ENCODE results near the gene GPX4. TPM values are rescaled to one million over a fixed set of nuclear protein-coding genes. Genes with fewer than 3 reads are reported as not detected.
A peak's percentile ranks its signal among the peaks of the same experiment; 100 is the strongest.

GPX4 gene
- total and polyA plus RNA-seq, 2 of the 13 experiments (the other 11 are each of a cell fraction or from before 2014, with no cell fraction given): 535 to 613 TPM

DNA sequence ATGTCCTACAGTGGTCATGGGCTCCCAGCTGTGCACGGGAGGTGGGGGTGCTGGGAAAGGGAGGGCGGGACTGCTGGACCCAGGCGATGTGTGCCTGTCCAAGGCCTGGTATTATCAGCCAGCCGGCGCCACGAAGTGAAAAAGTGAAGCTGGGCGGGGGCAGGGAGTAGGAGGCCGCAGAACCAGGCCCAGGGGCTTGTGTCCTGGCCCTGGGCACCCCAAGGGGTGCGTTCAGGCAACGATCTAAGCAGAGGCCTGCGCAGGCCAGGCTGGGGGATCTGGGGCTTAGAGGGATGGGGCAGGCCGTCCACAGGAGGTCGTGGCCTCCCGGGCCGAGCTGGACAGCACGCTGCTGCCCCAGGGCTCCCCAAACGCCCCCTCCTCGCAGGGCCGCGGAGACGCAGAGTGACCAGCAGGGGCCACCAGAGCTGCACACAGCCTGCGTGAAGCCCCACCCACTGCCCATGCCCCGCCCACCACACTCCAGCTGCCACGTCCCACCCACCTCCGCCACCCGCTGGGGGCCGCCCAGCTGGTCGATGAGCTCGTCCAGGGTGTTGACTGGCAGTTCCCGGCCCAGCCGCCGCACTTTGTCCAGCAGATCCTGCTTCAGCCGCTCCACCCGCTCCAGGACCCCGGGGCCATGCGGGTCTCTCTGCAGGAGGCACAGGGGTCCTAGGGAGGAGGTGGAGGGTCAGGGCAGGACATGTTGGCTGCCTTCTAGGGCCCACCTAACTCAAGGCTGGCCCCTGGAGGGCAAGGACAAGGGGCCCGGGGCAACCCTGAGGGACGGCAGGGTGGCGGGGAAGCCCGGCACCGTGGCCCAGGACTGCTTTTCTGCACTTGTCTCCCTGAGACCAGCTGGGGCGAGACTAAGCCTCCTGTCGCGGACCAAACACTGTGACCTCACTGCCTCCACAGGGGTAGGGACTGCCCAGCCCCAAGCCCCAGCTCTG is 9.5 kb downstream of the GPX4 start (continued):
- TF ChIP-seq, protein P1, sequence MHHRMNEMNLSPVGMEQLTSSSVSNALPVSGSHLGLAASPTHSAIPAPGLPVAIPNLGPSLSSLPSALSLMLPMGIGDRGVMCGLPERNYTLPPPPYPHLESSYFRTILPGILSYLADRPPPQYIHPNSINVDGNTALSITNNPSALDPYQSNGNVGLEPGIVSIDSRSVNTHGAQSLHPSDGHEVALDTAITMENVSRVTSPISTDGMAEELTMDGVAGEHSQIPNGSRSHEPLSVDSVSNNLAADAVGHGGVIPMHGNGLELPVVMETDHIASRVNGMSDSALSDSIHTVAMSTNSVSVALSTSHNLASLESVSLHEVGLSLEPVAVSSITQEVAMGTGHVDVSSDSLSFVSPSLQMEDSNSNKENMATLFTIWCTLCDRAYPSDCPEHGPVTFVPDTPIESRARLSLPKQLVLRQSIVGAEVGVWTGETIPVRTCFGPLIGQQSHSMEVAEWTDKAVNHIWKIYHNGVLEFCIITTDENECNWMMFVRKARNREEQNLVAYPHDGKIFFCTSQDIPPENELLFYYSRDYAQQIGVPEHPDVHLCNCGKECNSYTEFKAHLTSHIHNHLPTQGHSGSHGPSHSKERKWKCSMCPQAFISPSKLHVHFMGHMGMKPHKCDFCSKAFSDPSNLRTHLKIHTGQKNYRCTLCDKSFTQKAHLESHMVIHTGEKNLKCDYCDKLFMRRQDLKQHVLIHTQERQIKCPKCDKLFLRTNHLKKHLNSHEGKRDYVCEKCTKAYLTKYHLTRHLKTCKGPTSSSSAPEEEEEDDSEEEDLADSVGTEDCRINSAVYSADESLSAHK (CRISPR knock-in tag; IDR thresholded peaks at IDR 0.05; ENCODE audit: borderline replicate concordance): no peak
- TF ChIP-seq ZNF205 (CRISPR knock-in tag; IDR thresholded peaks at IDR 0.05): peak; percentile 58; the same call in 1 of the 2 replicates
- no peak for TF ChIP-seq ZNF563 (CRISPR knock-in tag; IDR thresholded peaks at IDR 0.05)
- peak; percentile 65; the same call in 1 of the 2 replicates for TF ChIP-seq MTA1 (CRISPR knock-in tag; IDR thresholded peaks at IDR 0.05; ENCODE audit: borderline replicate concordance)
- TF ChIP-seq SMYD3 (CRISPR knock-in tag; IDR thresholded peaks at IDR 0.05): no peak
- TF ChIP-seq ARID2 (CRISPR knock-in tag; IDR thresholded peaks at IDR 0.05; ENCODE audit: borderline replicate concordance): no peak
- TF ChIP-seq HNRNPLL (IDR thresholded peaks at IDR 0.05; ENCODE audit: low read depth, low read length, poor library complexity, severe bottlenecking): peak; percentile 51
- TF ChIP-seq, protein P2, sequence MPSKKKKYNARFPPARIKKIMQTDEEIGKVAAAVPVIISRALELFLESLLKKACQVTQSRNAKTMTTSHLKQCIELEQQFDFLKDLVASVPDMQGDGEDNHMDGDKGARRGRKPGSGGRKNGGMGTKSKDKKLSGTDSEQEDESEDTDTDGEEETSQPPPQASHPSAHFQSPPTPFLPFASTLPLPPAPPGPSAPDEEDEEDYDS (CRISPR knock-in tag; IDR thresholded peaks at IDR 0.05): peak; percentile 80
- TF ChIP-seq HMGA1 (CRISPR knock-in tag; conservative IDR thresholded peaks at IDR 0.05): no peak
- peak; percentile 86 for TF ChIP-seq MXD4 (CRISPR knock-in tag; IDR thresholded peaks at IDR 0.05)
- peak; percentile 18 for TF ChIP-seq AGO2 (optimal IDR thresholded peaks at IDR 0.05; ENCODE audit: low read depth, low read length)
- TF ChIP-seq NAIF1 (CRISPR knock-in tag; IDR thresholded peaks at IDR 0.05; ENCODE audit: borderline replicate concordance): no peak
- TF ChIP-seq JUNB (CRISPR knock-in tag; IDR thresholded peaks at IDR 0.05; ENCODE audit: borderline replicate concordance): no peak
- peak; percentile 57; the same call in 1 of the 2 replicates for TF ChIP-seq KLF12 (CRISPR knock-in tag; IDR thresholded peaks at IDR 0.05; ENCODE audit: borderline replicate concordance)
- TF ChIP-seq ZNF207 (IDR thresholded peaks at IDR 0.05; ENCODE audit: borderline replicate concordance): no peak
- peak; percentile 71; the same call in 1 of the 2 replicates for TF ChIP-seq MED1 (CRISPR knock-in tag; IDR thresholded peaks at IDR 0.05)
- 0 out of 2 replicates have a peak, but pooled peaks have one; percentile 79 for TF ChIP-seq STAT5B (CRISPR knock-in tag; IDR thresholded peaks at IDR 0.05)
- TF ChIP-seq ISL2 (CRISPR knock-in tag; IDR thresholded peaks at IDR 0.05): peak; percentile 67
- TF ChIP-seq THAP9 (CRISPR knock-in tag; IDR thresholded peaks at IDR 0.05; ENCODE audit: borderline replicate concordance): peak; percentile 51; the same call in 1 of the 2 replicates
- TF ChIP-seq, protein P3, sequence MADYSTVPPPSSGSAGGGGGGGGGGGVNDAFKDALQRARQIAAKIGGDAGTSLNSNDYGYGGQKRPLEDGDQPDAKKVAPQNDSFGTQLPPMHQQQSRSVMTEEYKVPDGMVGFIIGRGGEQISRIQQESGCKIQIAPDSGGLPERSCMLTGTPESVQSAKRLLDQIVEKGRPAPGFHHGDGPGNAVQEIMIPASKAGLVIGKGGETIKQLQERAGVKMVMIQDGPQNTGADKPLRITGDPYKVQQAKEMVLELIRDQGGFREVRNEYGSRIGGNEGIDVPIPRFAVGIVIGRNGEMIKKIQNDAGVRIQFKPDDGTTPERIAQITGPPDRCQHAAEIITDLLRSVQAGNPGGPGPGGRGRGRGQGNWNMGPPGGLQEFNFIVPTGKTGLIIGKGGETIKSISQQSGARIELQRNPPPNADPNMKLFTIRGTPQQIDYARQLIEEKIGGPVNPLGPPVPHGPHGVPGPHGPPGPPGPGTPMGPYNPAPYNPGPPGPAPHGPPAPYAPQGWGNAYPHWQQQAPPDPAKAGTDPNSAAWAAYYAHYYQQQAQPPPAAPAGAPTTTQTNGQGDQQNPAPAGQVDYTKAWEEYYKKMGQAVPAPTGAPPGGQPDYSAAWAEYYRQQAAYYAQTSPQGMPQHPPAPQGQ (CRISPR knock-in tag; IDR thresholded peaks at IDR 0.05; ENCODE audit: borderline replicate concordance): no peak; the same call in 1 of the 2 replicates
- no peak for TF ChIP-seq ZNF260 (CRISPR knock-in tag; IDR thresholded peaks at IDR 0.05; ENCODE audit: borderline replicate concordance, low read depth)
